K562 (cell line): ENCODE data around the gene ATRX.

Experiments used
- DPF2 ChIP-seq: fragments of 450-650 bp; IDR thresholded peaks from 2 replicates; pipeline ENCODE4 v1.6.1; 2016
- RAD21 ChIP-seq, 2 experiments: fragments of 250-450 bp in 1 of 2; fragments of 450-650 bp in 1 of 2; sonication (Bioruptor Pico) in 1 of 2; formaldehyde crosslinking in 1 of 2; IDR thresholded peaks in 1 of 2; conservative IDR thresholded peaks in 1 of 2; 2 replicates each; pipeline versions ENCODE4 v1.4.0 to v1.8.0; 2020 to 2022; ENCODE audit warnings: mild to moderate bottlenecking in 2 of 2, moderate library complexity in 1 of 2
- RFX5 ChIP-seq: IDR thresholded peaks from 2 replicates; pipeline ENCODE4 v1.6.1; 2011; ENCODE audit warnings: low read depth, mild to moderate bottlenecking, improper control_type of control experiment, low read length
- ZZZ3 ChIP-seq: fragments of 450-650 bp; IDR thresholded peaks from 2 replicates; pipeline ENCODE4 v1.6.1; 2016; ENCODE audit warnings: antibody characterized with exemption, mild to moderate bottlenecking, moderate library complexity

DNA sequence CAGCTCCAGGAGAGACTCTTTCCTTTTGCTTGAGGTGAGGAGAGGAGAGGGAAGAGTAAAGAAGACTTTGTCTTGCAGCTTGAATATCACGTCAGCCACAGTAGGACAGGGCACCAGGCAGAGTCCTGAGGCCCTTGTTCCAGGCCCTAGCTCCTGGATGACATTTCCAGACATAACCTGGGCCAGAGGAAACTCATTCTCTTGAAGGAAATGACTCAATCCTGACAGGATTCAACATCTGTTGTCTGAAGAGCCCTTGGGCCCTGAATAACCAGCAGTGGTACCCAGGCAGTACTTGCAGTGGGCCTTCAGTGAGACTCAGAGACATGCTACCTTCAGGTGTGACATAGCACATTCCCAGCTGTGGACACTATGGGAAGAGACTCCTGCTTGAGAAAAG is 276.0 kb downstream of the ATRX start:
- TF ChIP-seq RAD21 (CRISPR knock-in tag; conservative IDR thresholded peaks at IDR 0.05 in 1 of 2, IDR thresholded peaks at IDR 0.05 in 1 of 2) (no peak), DPF2 (no peak), RFX5 (no peak), ZZZ3 (no peak)
